ENCODE measurements around the gene EAPP. TPM values are rescaled to one million over a fixed set of nuclear protein-coding genes. Genes with fewer than 3 reads are reported as not detected.
"Not testable (repeated sequence)": the region's sequence is repeated elsewhere in the genome, so short reads cannot be mapped to it uniquely, and the experiment has no call there.

EAPP gene
- total and polyA plus RNA-seq, 9 donors = 27.5 to 43.6 (median 31.2) TPM

GRCh38 chr14:34496007-34496678 is 43.4 kb downstream of the EAPP start:
- no peaks in the 10 kb centered on the region for H3K36me3 ChIP-seq (ENCODE audit: control insufficient read depth, insufficient read depth, low read length)
- H3K4me1 ChIP-seq (ENCODE audit: control insufficient read depth, insufficient read depth, low read length) = peaks cover 16% of the 10 kb centered on the region
- DNase-seq = peak; percentile 37
- 93% methylated on average over 2 of the region's 11 CpGs for whole genome bisulfite sequencing (ENCODE audit: insufficient coverage)
- H3K4me3 ChIP-seq (ENCODE audit: low read length) = no peak overlapping the region
- H3K9me3 ChIP-seq (replicated peaks; ENCODE audit: control insufficient read depth, low read depth, low read length) = no peaks in the 10 kb centered on the region
- peak overlapping the region; percentile 95 for H3K27ac ChIP-seq (ENCODE audit: low read length)
- H3K27me3 ChIP-seq (ENCODE audit: control insufficient read depth, insufficient read depth, low read length) = no peaks in the 10 kb centered on the region

GRCh38 chr14:34489324-34489723 is 50.2 kb downstream of the EAPP start:
- no peak overlapping the region for H3K4me3 ChIP-seq (ENCODE audit: low read length)
- no peak for DNase-seq
- no CpG with 5 or more reads among the region's 1 CpG for WGBS (ENCODE audit: insufficient coverage)

GRCh38 chr14:34488528-34488927 is 51.0 kb downstream of the EAPP start:
- no peak overlapping the region for H3K27ac ChIP-seq (ENCODE audit: low read length)
- H3K36me3 ChIP-seq (ENCODE audit: control insufficient read depth, insufficient read depth, low read length) = no peaks in the 10 kb centered on the region
- no peak for DNase-seq
- H3K4me1 ChIP-seq (ENCODE audit: control insufficient read depth, insufficient read depth, low read length) = no peaks in the 10 kb centered on the region
- 100% methylated on average over 1 of the region's 7 CpGs for WGBS (ENCODE audit: insufficient coverage)
- no peak overlapping the region for H3K4me3 ChIP-seq (ENCODE audit: low read length)
- no peaks in the 10 kb centered on the region for H3K27me3 ChIP-seq (ENCODE audit: control insufficient read depth, insufficient read depth, low read length)
- no peaks in the 10 kb centered on the region for H3K9me3 ChIP-seq (replicated peaks; ENCODE audit: control insufficient read depth, low read depth, low read length)

More at GRCh38 chr14:34489324-34489723, 50.2 kb downstream of the EAPP start:
- Histone ChIP-seq H3K27me3 (ENCODE audit: control insufficient read depth, insufficient read depth, low read length) (no peaks in the 10 kb centered on the region), H3K27ac (ENCODE audit: low read length) (no peak overlapping the region), H3K4me1 (ENCODE audit: control insufficient read depth, insufficient read depth, low read length) (no peaks in the 10 kb centered on the region), H3K36me3 (ENCODE audit: control insufficient read depth, insufficient read depth, low read length) (no peaks in the 10 kb centered on the region), H3K9me3 (replicated peaks; ENCODE audit: control insufficient read depth, low read depth, low read length) (no peaks in the 10 kb centered on the region)

DNA sequence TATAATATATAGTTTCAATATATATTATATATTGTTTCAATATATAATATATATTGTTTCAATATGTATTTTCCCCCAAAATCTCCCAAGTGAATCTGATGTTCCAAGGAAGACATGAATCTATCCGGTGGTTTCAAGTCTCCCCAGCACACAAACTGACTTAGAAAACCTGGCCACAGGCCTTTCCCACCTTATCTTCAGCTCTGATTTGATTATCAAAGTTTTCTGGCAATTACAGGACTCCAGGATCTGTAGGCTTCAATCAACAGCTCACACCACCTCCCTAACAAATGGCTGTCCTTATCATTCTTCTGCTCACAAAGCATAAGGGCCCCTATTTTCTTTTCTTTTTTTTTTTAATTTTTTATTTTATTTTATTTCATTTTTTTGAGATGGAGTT is 54.8 kb downstream of the EAPP start:
- Histone ChIP-seq H3K27me3 (ENCODE audit: control insufficient read depth, insufficient read depth, low read length) (no peaks in the 10 kb centered on the region), H3K36me3 (ENCODE audit: control insufficient read depth, insufficient read depth, low read length) (no peaks in the 10 kb centered on the region), H3K27ac (ENCODE audit: low read length) (no peak overlapping the region), H3K9me3 (replicated peaks; ENCODE audit: control insufficient read depth, low read depth, low read length) (no peaks in the 10 kb centered on the region), H3K4me1 (ENCODE audit: control insufficient read depth, insufficient read depth, low read length) (no peaks in the 10 kb centered on the region), H3K4me3 (ENCODE audit: low read length) (no peak overlapping the region)
- no peak for DNase-seq
- 100% methylated on average over 1 of the region's 1 CpG for WGBS (ENCODE audit: insufficient coverage)

GRCh38 chr14:34482463-34482862 is 57.0 kb downstream of the EAPP start:
- DNase-seq = no peak
- no peaks in the 10 kb centered on the region for H3K4me1 ChIP-seq (ENCODE audit: control insufficient read depth, insufficient read depth, low read length)
- no peak overlapping the region for H3K4me3 ChIP-seq (ENCODE audit: low read length)
- no peaks in the 10 kb centered on the region for H3K9me3 ChIP-seq (replicated peaks; ENCODE audit: control insufficient read depth, low read depth, low read length)
- H3K27me3 ChIP-seq (ENCODE audit: control insufficient read depth, insufficient read depth, low read length) = no peaks in the 10 kb centered on the region
- no peaks in the 10 kb centered on the region for H3K36me3 ChIP-seq (ENCODE audit: control insufficient read depth, insufficient read depth, low read length)
- no peak overlapping the region for H3K27ac ChIP-seq (ENCODE audit: low read length)
- WGBS (ENCODE audit: insufficient coverage) = 74% methylated on average over 2 of the region's 2 CpGs

GRCh38 chr14:34479694-34480093 is 59.8 kb downstream of the EAPP start:
- no peaks in the 10 kb centered on the region for H3K9me3 ChIP-seq (replicated peaks; ENCODE audit: control insufficient read depth, low read depth, low read length)
- H3K27ac ChIP-seq (ENCODE audit: low read length) = no peak overlapping the region
- DNase-seq = no peak
- H3K36me3 ChIP-seq (ENCODE audit: control insufficient read depth, insufficient read depth, low read length) = no peaks in the 10 kb centered on the region
- H3K4me1 ChIP-seq (ENCODE audit: control insufficient read depth, insufficient read depth, low read length) = no peaks in the 10 kb centered on the region
- no peaks in the 10 kb centered on the region for H3K27me3 ChIP-seq (ENCODE audit: control insufficient read depth, insufficient read depth, low read length)
- WGBS (ENCODE audit: insufficient coverage) = no CpG with 5 or more reads among the region's 4 CpGs
- no peak overlapping the region for H3K4me3 ChIP-seq (ENCODE audit: low read length)

GRCh38 chr14:34478261-34478660 is 61.2 kb downstream of the EAPP start:
- H3K27ac ChIP-seq (ENCODE audit: low read length) = no peak overlapping the region
- no peaks in the 10 kb centered on the region for H3K36me3 ChIP-seq (ENCODE audit: control insufficient read depth, insufficient read depth, low read length)
- no peaks in the 10 kb centered on the region for H3K4me1 ChIP-seq (ENCODE audit: control insufficient read depth, insufficient read depth, low read length)
- no peaks in the 10 kb centered on the region for H3K27me3 ChIP-seq (ENCODE audit: control insufficient read depth, insufficient read depth, low read length)
- no CpG with 5 or more reads among the region's 1 CpG for WGBS (ENCODE audit: insufficient coverage)
- no peak overlapping the region for H3K4me3 ChIP-seq (ENCODE audit: low read length)
- H3K9me3 ChIP-seq (replicated peaks; ENCODE audit: control insufficient read depth, low read depth, low read length) = no peaks in the 10 kb centered on the region
- no peak for DNase-seq

DNA sequence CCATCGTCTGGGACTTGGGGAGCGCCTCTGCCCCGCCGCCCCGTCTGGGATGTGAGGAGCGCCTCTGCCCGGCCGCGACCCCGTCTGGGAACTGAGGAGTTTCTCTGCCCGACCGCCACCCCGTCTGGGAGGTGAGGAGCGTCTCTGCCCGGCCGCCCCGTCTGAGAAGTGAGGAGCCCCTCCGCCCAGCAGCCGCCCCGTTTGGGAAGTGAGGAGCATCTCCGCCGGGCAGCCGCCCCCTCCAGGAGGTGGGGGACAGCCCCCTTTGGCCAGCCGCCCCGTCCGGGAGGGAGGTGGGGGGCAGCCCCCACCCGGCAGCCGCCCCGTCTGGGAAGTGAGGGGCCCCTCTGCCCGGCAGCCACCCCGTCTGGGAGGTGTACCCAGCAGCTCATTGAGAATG is 63.5 kb downstream of the EAPP start:
- H3K4me3 ChIP-seq (ENCODE audit: low read length); H3K4me1 ChIP-seq (ENCODE audit: control insufficient read depth, insufficient read depth, low read length); H3K27me3 ChIP-seq (ENCODE audit: control insufficient read depth, insufficient read depth, low read length); DNase-seq; H3K27ac ChIP-seq (ENCODE audit: low read length); H3K9me3 ChIP-seq (replicated peaks; ENCODE audit: control insufficient read depth, low read depth, low read length); H3K36me3 ChIP-seq (ENCODE audit: control insufficient read depth, insufficient read depth, low read length): not testable (repeated sequence)
- WGBS (ENCODE audit: insufficient coverage) = 98% methylated on average over 13 of the region's 31 CpGs

DNA sequence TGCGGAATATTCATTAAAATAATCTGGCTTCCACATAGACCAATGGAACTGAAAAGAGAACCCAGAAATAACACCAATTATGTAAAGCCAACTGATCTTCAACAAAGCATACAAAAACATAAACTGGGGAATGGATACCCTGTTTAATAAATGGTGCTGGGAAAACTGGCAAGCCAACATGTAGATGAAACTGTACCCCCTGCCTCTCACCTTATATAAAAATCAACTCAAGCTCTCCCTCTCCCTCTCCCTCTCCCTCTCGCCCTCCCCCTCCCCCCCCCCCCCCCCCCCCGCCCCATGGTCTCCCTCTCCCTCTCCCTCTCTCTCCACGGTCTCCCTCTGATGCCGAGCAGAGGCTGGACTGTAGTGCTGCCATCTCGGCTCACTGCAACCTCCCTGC is 64.3 kb downstream of the EAPP start:
- WGBS (ENCODE audit: insufficient coverage) = no CpG with 5 or more reads among the region's 6 CpGs
- no peak for DNase-seq
- no peaks in the 10 kb centered on the region for H3K27me3 ChIP-seq (ENCODE audit: control insufficient read depth, insufficient read depth, low read length)
- no peak overlapping the region for H3K4me3 ChIP-seq (ENCODE audit: low read length)
- no peaks in the 10 kb centered on the region for H3K9me3 ChIP-seq (replicated peaks; ENCODE audit: control insufficient read depth, low read depth, low read length)
- H3K27ac ChIP-seq (ENCODE audit: low read length) = no peak overlapping the region
- no peaks in the 10 kb centered on the region for H3K4me1 ChIP-seq (ENCODE audit: control insufficient read depth, insufficient read depth, low read length)
- H3K36me3 ChIP-seq (ENCODE audit: control insufficient read depth, insufficient read depth, low read length) = no peaks in the 10 kb centered on the region

DNA sequence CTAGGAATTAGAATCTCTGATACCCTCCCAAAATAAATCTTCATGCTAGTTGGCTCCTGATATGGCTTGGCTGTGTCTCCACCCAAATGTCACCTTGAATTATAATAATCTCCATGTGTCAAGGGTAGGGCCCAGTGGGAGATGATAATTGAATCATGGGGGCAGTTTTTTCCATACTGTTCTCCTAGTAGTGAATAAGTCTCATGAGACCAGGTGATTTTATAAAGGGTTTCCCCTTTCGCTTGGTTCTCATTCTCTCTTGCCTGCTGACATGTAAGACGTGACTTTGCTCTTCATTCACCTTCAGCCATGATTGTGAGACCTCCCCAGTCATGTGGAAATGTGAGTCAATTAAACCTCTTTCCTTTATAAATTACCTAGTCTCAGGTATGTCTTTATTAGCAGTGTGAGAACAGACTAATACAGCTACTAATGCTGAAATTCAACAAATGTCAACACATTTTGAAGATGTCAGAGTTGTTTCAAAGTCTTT is 65.3 kb downstream of the EAPP start:
- no CpG with 5 or more reads among the region's 2 CpGs for WGBS (ENCODE audit: insufficient coverage)
- Histone ChIP-seq H3K4me1 (ENCODE audit: control insufficient read depth, insufficient read depth, low read length) (no peaks in the 10 kb centered on the region), H3K4me3 (ENCODE audit: low read length) (no peak overlapping the region), H3K27ac (ENCODE audit: low read length) (no peak overlapping the region), H3K36me3 (ENCODE audit: control insufficient read depth, insufficient read depth, low read length) (no peaks in the 10 kb centered on the region), H3K27me3 (ENCODE audit: control insufficient read depth, insufficient read depth, low read length) (no peaks in the 10 kb centered on the region), H3K9me3 (replicated peaks; ENCODE audit: control insufficient read depth, low read depth, low read length) (no peaks in the 10 kb centered on the region)
- no peak for DNase-seq

All from muscle of leg (tissue), 11 donors.